OCI-LY7 (cell line): ENCODE data around the gene B4GALT4. TPM values are rescaled to one million over a fixed set of nuclear protein-coding genes. Genes with fewer than 3 reads are reported as not detected.

Experiments used
- BruUV-seq: library from RNA; stranded (reverse); fragments of 400-500 nt; replicated peaks from 2 replicates; lab custom pipeline; 2021; lab: Mats Ljungman, UMichigan
- CTCF ChIA-PET: fragments of 300-600 bp; sonication (Branson Sonifier 250); formaldehyde crosslinking; loops from one replicate; lab custom pipeline; 2022; ENCODE audit warnings: antibody characterized with exemption; ENCODE audit not compliant: unreplicated experiment; lab: Charles Lee
- POLR2A ChIA-PET: fragments of 300-600 bp; sonication (Branson Sonifier 250); formaldehyde crosslinking; loops from one replicate; lab custom pipeline; 2022; ENCODE audit warnings: antibody characterized with exemption; lab: Charles Lee
- DNase-seq: peaks from one replicate; pipeline ENCODE4 v3.0.0-alpha.2; 2015; ENCODE audit warnings: low spot score
- H2AFZ ChIP-seq: fragments of 200-600 bp; sonication (generic), shearing (Covaris generic); 2 replicates; pipeline ENCODE4 v1.6.1; 2014; ENCODE audit warnings: mild to moderate bottlenecking, antibody characterized with exemption, low read length, moderate library complexity
- H3K27ac ChIP-seq: fragments of 200-600 bp; sonication (generic); 2 replicates; pipeline ENCODE4 v1.5.1; 2014; ENCODE audit warnings: mixed run types, low read depth, mild to moderate bottlenecking, moderate library complexity, low read length, inconsistent platforms; ENCODE audit not compliant: poor library complexity, severe bottlenecking
- H3K36me3 ChIP-seq: fragments of 200-600 bp; sonication (generic); 2 replicates; pipeline ENCODE4 v1.6.1; 2014; ENCODE audit warnings: mild to moderate bottlenecking, antibody characterized with exemption, low read length, moderate library complexity, mixed read lengths; ENCODE audit not compliant: insufficient read depth
- H3K4me1 ChIP-seq: fragments of 200-600 bp; sonication (generic); 2 replicates; pipeline ENCODE4 v1.5.1; 2014; ENCODE audit warnings: mild to moderate bottlenecking, low read length; ENCODE audit not compliant: insufficient read depth, poor library complexity, severe bottlenecking
- H3K4me2 ChIP-seq: fragments of 200-600 bp; sonication (generic); 2 replicates; pipeline ENCODE4 v1.6.1; 2014; ENCODE audit warnings: mild to moderate bottlenecking, low read length
- H3K4me3 ChIP-seq: fragments of 200-600 bp; sonication (generic); 2 replicates; pipeline ENCODE4 v1.5.1; 2014; ENCODE audit warnings: mild to moderate bottlenecking, low read depth, low read length; ENCODE audit not compliant: poor library complexity, severe bottlenecking
- H3K79me2 ChIP-seq: fragments of 200-600 bp; sonication (generic); 2 replicates; pipeline ENCODE4 v1.6.1; 2016; ENCODE audit warnings: low read depth, mild to moderate bottlenecking, low read length, moderate library complexity, mixed read lengths; ENCODE audit not compliant: insufficient read depth
- H3K9me2 ChIP-seq: fragments of 200-600 bp; sonication (generic); 2 replicates; pipeline ENCODE4 v1.6.1; 2016; ENCODE audit warnings: mild to moderate bottlenecking, low read length, mixed read lengths; ENCODE audit not compliant: insufficient read depth
- H3K9me3 ChIP-seq: fragments of 200-600 bp; sonication (generic); 2 replicates; pipeline ENCODE4 v1.6.1; 2014; ENCODE audit warnings: mild to moderate bottlenecking, mixed run types, low read length, mixed read lengths
- H4K20me1 ChIP-seq: fragments of 200-600 bp; sonication (generic); 2 replicates; pipeline ENCODE4 v1.6.1; 2014; ENCODE audit warnings: mild to moderate bottlenecking, antibody characterized with exemption, low read length, moderate library complexity, mixed read lengths; ENCODE audit not compliant: insufficient read depth
- CTCF ChIP-seq: fragments of 200-600 bp; sonication (generic); conservative IDR thresholded peaks from 2 replicates; pipeline ENCODE4 v1.5.1; 2014; ENCODE audit warnings: mild to moderate bottlenecking, antibody characterized with exemption, low read length, moderate library complexity, mixed read lengths
- EZH2phosphoT487 ChIP-seq: fragments of 200-600 bp; sonication (generic); IDR thresholded peaks from 2 replicates; pipeline ENCODE4 v1.6.1; 2018; ENCODE audit warnings: low read depth, borderline replicate concordance, mild to moderate bottlenecking, mixed run types, antibody characterized with exemption, low read length, moderate library complexity, mixed read lengths
- intact Hi-C: fragments of 100-400 bp; cut with micrococcal nuclease; formaldehyde crosslinking; loops from one replicate; pipeline ENCODE4 v1.10.0; 2022; ENCODE audit not compliant: unreplicated experiment
- total RNA-seq, 2 experiments: library from RNA; depleted of rRNA in 1 of 2; stranded (reverse); fragments of >200 nt in 1 of 2; shearing (Covaris generic) in 1 of 2; gene quantifications; 2 replicates each; pipeline ENCODE4 v1.2.3, GENCODE V29; 2014 to 2022

Gene B4GALT4
- total RNA-seq, 2 experiments from 2014 or later: 16.6 to 17.3 TPM

GRCh38 chr3:119191800-119192199 lies 48.9 kb downstream of the B4GALT4 start:
- ChIA-PET CTCF (interaction anchor here (0.5 kb wide), 1 partner anchor 9 kb away, joined by 3 read pairs; no protein-coding TSS in a partner anchor), POLR2A (no interaction called here)
- no peak for TF ChIP-seq EZH2phosphoT487
- TF ChIP-seq CTCF: no peak

GRCh38 chr3:119187266-119187665 lies 53.4 kb downstream of the B4GALT4 start:
- Histone ChIP-seq H3K4me2 (no peak overlapping the region), H4K20me1 (no peaks in the 10 kb centered on the region), H3K9me2 (no peaks in the 10 kb centered on the region), H2AFZ (no peak overlapping the region), H3K36me3 (no peaks in the 10 kb centered on the region), H3K9me3 (no peaks in the 10 kb centered on the region), H3K79me2 (no peaks in the 10 kb centered on the region), H3K4me3 (no peak overlapping the region), H3K4me1 (no peaks in the 10 kb centered on the region), H3K27ac (no peak overlapping the region)
- POLR2A ChIA-PET: interaction anchor here (0.9 to 1.2 kb wide), 2 partner anchors 77 to 166 kb away, joined by 3 read pairs; no protein-coding TSS in a partner anchor
- no peak for DNase-seq
- intact Hi-C loops: no loop called here
- CTCF ChIA-PET: no interaction called here
- TF ChIP-seq CTCF: no peak
- no peak for TF ChIP-seq EZH2phosphoT487
- no TSS peak for BruUV-seq

More at GRCh38 chr3:119191800-119192199, 48.9 kb downstream of the B4GALT4 start:
- no peaks in the 10 kb centered on the region for H3K9me3 ChIP-seq
- no peaks in the 10 kb centered on the region for H3K9me2 ChIP-seq
- H2AFZ ChIP-seq: no peak overlapping the region
- BruUV-seq: no TSS peak
- H3K4me2 ChIP-seq: no peak overlapping the region
- H4K20me1 ChIP-seq: no peaks in the 10 kb centered on the region
- H3K79me2 ChIP-seq: no peaks in the 10 kb centered on the region
- H3K36me3 ChIP-seq: no peaks in the 10 kb centered on the region
- intact Hi-C loops: no loop called here
- DNase-seq: no peak
- no peak overlapping the region for H3K4me3 ChIP-seq
- no peak overlapping the region for H3K27ac ChIP-seq
- no peaks in the 10 kb centered on the region for H3K4me1 ChIP-seq

GRCh38 chr3:119184796-119185570 lies 55.7 kb downstream of the B4GALT4 start:
- POLR2A ChIA-PET: interaction anchor here (0.6 kb wide), 1 partner anchor 132 kb away, joined by 3 read pairs; no protein-coding TSS in a partner anchor
- DNase-seq: no peak
- Histone ChIP-seq H3K79me2 (no peaks in the 10 kb centered on the region), H3K9me2 (no peaks in the 10 kb centered on the region), H3K36me3 (no peaks in the 10 kb centered on the region), H3K4me2 (no peak overlapping the region), H3K9me3 (no peaks in the 10 kb centered on the region), H2AFZ (no peak overlapping the region), H3K4me3 (no peak overlapping the region), H3K4me1 (no peaks in the 10 kb centered on the region), H4K20me1 (no peaks in the 10 kb centered on the region), H3K27ac (no peak overlapping the region)
- CTCF ChIA-PET: no interaction called here
- intact Hi-C loops: no loop called here
- BruUV-seq: no TSS peak
- no peak for TF ChIP-seq CTCF
- no peak for TF ChIP-seq EZH2phosphoT487
